IPS-15b (cell line): Measurements from ENCODE around the gene MAP3K3.

Experiments
- H3K27me3 ChIP-seq: one replicate; pipeline ENCODE4 v1.6.1; 2013; ENCODE audit warnings: low read length; ENCODE audit not compliant: control insufficient read depth, insufficient read depth
- H3K36me3 ChIP-seq: one replicate; pipeline ENCODE4 v1.6.1; 2013; ENCODE audit warnings: low read length; ENCODE audit not compliant: control insufficient read depth, insufficient read depth
- H3K4me1 ChIP-seq: one replicate; pipeline ENCODE4 v1.6.1; 2013; ENCODE audit warnings: mild to moderate bottlenecking, low read length; ENCODE audit not compliant: control insufficient read depth, insufficient read depth
- H3K4me3 ChIP-seq: one replicate; pipeline ENCODE4 v1.5.1; 2013; ENCODE audit warnings: low read depth, low read length
- H3K9ac ChIP-seq: one replicate; pipeline ENCODE4 v1.6.1; 2013; ENCODE audit warnings: low read depth, mild to moderate bottlenecking, low read length
- H3K9me3 ChIP-seq: one replicate; pipeline ENCODE4 v1.6.1; 2013; ENCODE audit warnings: mild to moderate bottlenecking, low read length; ENCODE audit not compliant: control insufficient read depth, insufficient read depth

MAP3K3 gene

GRCh38 chr17:63741143-63741407 lies 118.9 kb downstream of the MAP3K3 start:
- no peaks in the 10 kb centered on the region for H3K36me3 ChIP-seq
- peak overlapping the region; percentile 89 for H3K4me3 ChIP-seq
- no peaks in the 10 kb centered on the region for H3K9me3 ChIP-seq
- H3K4me1 ChIP-seq = no peaks in the 10 kb centered on the region
- no peaks in the 10 kb centered on the region for H3K27me3 ChIP-seq
- peak overlapping the region; percentile 90 for H3K9ac ChIP-seq

GRCh38 chr17:63741408-63742173 lies 119.4 kb downstream of the MAP3K3 start, which contains the start of gene STRADA:
TSS of gene STRADA (minus strand) at chr17:63741799. CDS start at chr17:63728369, 13,430 bp downstream.
- Histone ChIP-seq H3K9ac (peak within 1 kb of the TSS; percentile 90), H3K36me3 (no peaks in the 10 kb centered on the region), H3K27me3 (no peaks in the 10 kb centered on the region), H3K4me1 (no peaks in the 10 kb centered on the region), H3K4me3 (peak within 1 kb of the TSS; percentile 89), H3K9me3 (no peaks in the 10 kb centered on the region)
